CD14-positive monocyte (primary cell): Measurements from ENCODE around the gene TXNL1. TPM values are rescaled to one million over a fixed set of nuclear protein-coding genes. Genes with fewer than 3 reads are reported as not detected.

Experiments
- DNase-seq, 3 donors: peaks; one replicate each; pipeline ENCODE4 v3.0.0-alpha.2; 2011 to 2022
- H2AFZ ChIP-seq: 2 replicates; pipeline ENCODE4 v1.6.0; 2012; ENCODE audit warnings: mild to moderate bottlenecking, low read depth, low read length, inconsistent platforms; ENCODE audit not compliant: insufficient read depth, poor library complexity, severe bottlenecking
- H3K27ac ChIP-seq, 2 donors: 1 replicate in 1 of 2; 2 replicates in 1 of 2; pipeline ENCODE4 v1.5.1; 2012 to 2013; ENCODE audit warnings: low read length in 2 of 2, control low read depth in 1 of 2, inconsistent platforms in 1 of 2, low read depth in 1 of 2, mild to moderate bottlenecking in 1 of 2
- H3K27me3 ChIP-seq, 2 donors: one replicate each; pipeline versions ENCODE4 v1.6.0 to v1.6.1; 2011 to 2013; ENCODE audit warnings: low read length in 2 of 2; ENCODE audit not compliant: control insufficient read depth in 2 of 2, insufficient read depth in 2 of 2
- H3K36me3 ChIP-seq, 2 donors: replicated peaks in 1 of 2; 1 replicate in 1 of 2; 2 replicates in 1 of 2; pipeline versions ENCODE4 v1.5.1 to v1.6.1; 2012 to 2013; ENCODE audit warnings: low read length in 2 of 2, control low read depth in 1 of 2, inconsistent platforms in 1 of 2, mild to moderate bottlenecking in 1 of 2; ENCODE audit not compliant: insufficient read depth in 2 of 2, control insufficient read depth in 1 of 2
- H3K4me1 ChIP-seq, 2 donors: 1 replicate in 1 of 2; 2 replicates in 1 of 2; pipeline versions ENCODE4 v1.5.1 to v1.6.1; 2012 to 2013; ENCODE audit warnings: low read length in 2 of 2, control low read depth in 1 of 2, inconsistent platforms in 1 of 2, mild to moderate bottlenecking in 1 of 2, moderate library complexity in 1 of 2; ENCODE audit not compliant: insufficient read depth in 2 of 2, control insufficient read depth in 1 of 2
- H3K4me2 ChIP-seq: replicated peaks from 2 replicates; pipeline ENCODE3; 2012; ENCODE audit warnings: low read length, moderate library complexity, mild to moderate bottlenecking; ENCODE audit not compliant: poor library complexity, severe bottlenecking; ENCODE audit errors: extremely low read depth
- H3K4me3 ChIP-seq, 3 experiments: fragments of 200-600 bp in 1 of 3; sonication (generic) in 1 of 3; replicated peaks in 1 of 3; 1 replicate in 2 of 3; 2 replicates in 1 of 3; pipeline ENCODE4 v1.5.1; 2011 to 2013; ENCODE audit warnings: low read length in 3 of 3, mild to moderate bottlenecking in 3 of 3, control low read depth in 2 of 3, low read depth in 2 of 3, inconsistent platforms in 1 of 3, moderate library complexity in 1 of 3
- H3K79me2 ChIP-seq: 2 replicates; pipeline ENCODE4 v1.6.0; 2012; ENCODE audit warnings: mild to moderate bottlenecking, control low read depth, inconsistent platforms, low read length, moderate library complexity; ENCODE audit not compliant: insufficient read depth
- H3K9ac ChIP-seq: 2 replicates; pipeline ENCODE4 v1.6.0; 2017; ENCODE audit warnings: low read length, mild to moderate bottlenecking; ENCODE audit not compliant: insufficient read depth, poor library complexity, severe bottlenecking
- H3K9me3 ChIP-seq, 2 donors: replicated peaks in 1 of 2; 1 replicate in 1 of 2; 2 replicates in 1 of 2; pipeline versions ENCODE4 v1.5.1 to v1.6.1; 2012 to 2013; ENCODE audit warnings: low read length in 2 of 2, control low read depth in 1 of 2; ENCODE audit not compliant: control insufficient read depth in 1 of 2, insufficient read depth in 1 of 2
- H4K20me1 ChIP-seq: 2 replicates; pipeline ENCODE4 v1.6.0; 2012; ENCODE audit warnings: mild to moderate bottlenecking, low read length, control low read depth, moderate library complexity; ENCODE audit not compliant: insufficient read depth
- H3K27ac Mint-ChIP-seq, 7 donors: one replicate each; pipeline ENCODE4 v1.8.0; 2020; ENCODE audit warnings: mild to moderate bottlenecking in 7 of 7, mixed read lengths in 7 of 7, moderate library complexity in 6 of 7, inconsistent platforms in 2 of 7
- H3K27me3 Mint-ChIP-seq, 3 donors: one replicate each; pipeline ENCODE4 v1.8.0; 2021 to 2022; ENCODE audit warnings: low read depth in 3 of 3, mild to moderate bottlenecking in 3 of 3, mixed read lengths in 3 of 3, moderate library complexity in 3 of 3, inconsistent platforms in 1 of 3
- H3K36me3 Mint-ChIP-seq, 2 donors: one replicate each; pipeline ENCODE4 v1.8.0; 2020; ENCODE audit warnings: mixed read lengths in 2 of 2, inconsistent platforms in 1 of 2, mild to moderate bottlenecking in 1 of 2
- H3K4me1 Mint-ChIP-seq: one replicate; pipeline ENCODE4 v1.8.0; 2020; ENCODE audit warnings: mild to moderate bottlenecking, mixed read lengths
- H3K4me3 Mint-ChIP-seq, 2 donors: one replicate each; pipeline ENCODE4 v1.8.0; 2020; ENCODE audit warnings: mild to moderate bottlenecking in 2 of 2, mixed read lengths in 2 of 2, moderate library complexity in 1 of 2
- H3K9me3 Mint-ChIP-seq, 7 donors: one replicate each; pipeline ENCODE4 v1.8.0; 2020 to 2022; ENCODE audit warnings: mixed read lengths in 7 of 7, mild to moderate bottlenecking in 6 of 7, moderate library complexity in 6 of 7, inconsistent platforms in 2 of 7
- CTCF ChIP-seq: fragments of 200-600 bp; IDR thresholded peaks from one replicate; pipeline ENCODE4 v1.8.0; 2022; ENCODE audit warnings: antibody characterized with exemption, mild to moderate bottlenecking
- WGBS: methylation state at CpG from one replicate; pipeline ENCODE4 v1.1.5; 2013; ENCODE audit warnings: missing lambda C conversion rate; ENCODE audit not compliant: insufficient coverage; 5-methylcytosine and 5-hydroxymethylcytosine counted together
- intact Hi-C, 2 donors: fragments of 100-400 bp; cut with micrococcal nuclease; formaldehyde crosslinking; loops; one replicate each; pipeline versions ENCODE4 v1.15.0 to v1.15.1; 2023
- polyA plus RNA-seq, 3 donors: library from polyadenylated mRNA; depleted of rRNA in 1 of 3; unstranded in 2 of 3; stranded (reverse) in 1 of 3; fragments of 300-500 nt in 2 of 3; fragments of >200 nt in 1 of 3; fragmentation: Illumina TruSeq in 2 of 3; gene quantifications; 1 replicate in 2 of 3; 2 replicates in 1 of 3; pipeline ENCODE4 v1.2.3, GENCODE V29; 2012 to 2021

TXNL1 gene
- polyA plus RNA-seq, 3 donors, result 22.3 to 80.4 (median 77.8) TPM

GRCh38 chr18:56565046-56565445, 73.3 kb downstream of the TXNL1 start:
- no peaks in the 10 kb centered on the region for H3K36me3 Mint-ChIP-seq
- WGBS, result 100% methylated on average over 1 of the region's 6 CpGs
- DNase-seq, result no peak
- Histone ChIP-seq H3K4me3 (no peak overlapping the region), H3K79me2 (no peaks in the 10 kb centered on the region), H4K20me1 (no peaks in the 10 kb centered on the region), H3K27ac (no peak overlapping the region), H3K4me1 (peaks cover 48 to 52% of the 10 kb centered on the region in 2 donors), H3K36me3 (no peaks in the 10 kb centered on the region), H2AFZ (no peak overlapping the region), H3K9ac (no peak overlapping the region), H3K9me3 (no peaks in the 10 kb centered on the region), H3K4me2 (no peak overlapping the region), H3K27me3 (no peaks in the 10 kb centered on the region)
- H3K9me3 Mint-ChIP-seq, result no peaks in the 10 kb centered on the region
- intact Hi-C loops, result loop anchor here in 1 of 2 donors (10.0 kb wide), 1 partner anchor 70 kb away; no protein-coding TSS in a partner anchor
- peaks cover 45% of the 10 kb centered on the region for H3K4me1 Mint-ChIP-seq
- H3K4me3 Mint-ChIP-seq, result peak overlapping the region in 1 of 2 donors; percentile 49
- H3K27ac Mint-ChIP-seq, result peak overlapping the region in 1 of 7 donors; percentile 53
- H3K27me3 Mint-ChIP-seq, result peaks cover 0 to 5% (median 0%) of the 10 kb centered on the region in 3 donors
- no peak for TF ChIP-seq CTCF

- intact Hi-C loops, result loop anchor here in 1 of 2 donors (10.0 kb wide), 1 partner anchor 69 kb away; no protein-coding TSS in a partner anchor
- Histone ChIP-seq H3K79me2 (no peaks in the 10 kb centered on the region), H3K4me2 (no peak overlapping the region), H3K27ac (no peak overlapping the region), H3K9me3 (no peaks in the 10 kb centered on the region), H3K36me3 (no peaks in the 10 kb centered on the region), H3K9ac (no peak overlapping the region), H2AFZ (no peak overlapping the region), H3K4me3 (no peak overlapping the region), H3K4me1 (peaks cover 34 to 39% of the 10 kb centered on the region in 2 donors), H3K27me3 (no peaks in the 10 kb centered on the region), H4K20me1 (no peaks in the 10 kb centered on the region)
- no peak for TF ChIP-seq CTCF
- Mint-ChIP-seq H3K4me1 (peaks cover 30% of the 10 kb centered on the region), H3K27ac (peak overlapping the region in 3 of 7 donors; percentile 46 to 52 (median 50)), H3K36me3 (no peaks in the 10 kb centered on the region), H3K4me3 (no peak overlapping the region), H3K9me3 (no peaks in the 10 kb centered on the region), H3K27me3 (peaks cover 0 to 7% (median 0%) of the 10 kb centered on the region in 3 donors)
- no peak for DNase-seq
- WGBS, result 99% methylated on average over 6 of the region's 7 CpGs
These were observed 74.8 kb downstream of the TXNL1 start for GRCh38 chr18:56563568-56563967.
